ENCODE results near the gene FOXF2. TPM values are rescaled to one million over a fixed set of nuclear protein-coding genes. Genes with fewer than 3 reads are reported as not detected.

FOXF2 gene
- total and polyA plus RNA-seq, 2 donors (not counting 3 experiments of a cell fraction or from before 2014, with no cell fraction given): not detected

GRCh38 chr6:1423578-1423977 lies 34.2 kb downstream of the FOXF2 start:
- FAIRE-seq (no peak), DNase-seq (ENCODE audit: low read depth, low spot score) (no peak)
- H3K4me3 ChIP-seq (replicated peaks in 1 of 3; ENCODE audit: insufficient read depth in 1 of 3, low read depth in 1 of 3, low read length in 3 of 3): no peak overlapping the region
- dilution Hi-C loops (cut with MboI; ENCODE audit: extremely low pct_ligation_motif_present, low sequenced_read_pairs): no loop called here
- intact Hi-C loops (cut with micrococcal nuclease): no loop called here
- no peaks in the 10 kb centered on the region for H3K36me3 ChIP-seq (ENCODE audit: control insufficient read depth in 2 of 2, extremely low read depth in 1 of 2, insufficient read depth in 2 of 2, low read length in 2 of 2)
- BruUV-seq (replicated peaks): no TSS peak
- H3K79me2 ChIP-seq (ENCODE audit: control insufficient read depth, insufficient read depth, low read length): no peaks in the 10 kb centered on the region
- H4K20me1 ChIP-seq (replicated peaks; ENCODE audit: control insufficient read depth, extremely low read depth, insufficient read depth, low read length): no peaks in the 10 kb centered on the region
- TF ChIP-seq GATA2 (IDR thresholded peaks at IDR 0.05; ENCODE audit: insufficient read depth, insufficient read length, low read depth, low read length) (no peak), MYC (IDR thresholded peaks at IDR 0.05; ENCODE audit: low read depth, low read length) (no peak), EZH2 (IDR thresholded peaks at IDR 0.05; ENCODE audit: borderline replicate concordance, low read depth, low read length, severe bottlenecking) (no peak), MAX (IDR thresholded peaks at IDR 0.05; ENCODE audit: insufficient read depth, insufficient read length) (no peak), JUN (IDR thresholded peaks at IDR 0.05; ENCODE audit: borderline replicate concordance, insufficient read depth, insufficient read length, low read depth) (no peak)
- no peak overlapping the region for H2AFZ ChIP-seq (ENCODE audit: low read depth, low read length)
- no peak overlapping the region for H3K27ac ChIP-seq (ENCODE audit: insufficient read depth, low read depth, low read length)
- ChIA-PET POLR2A (no interaction called here), CTCF (interaction anchor here (1.0 to 4.7 kb wide), 3 partner anchors 13 to 831 kb away, joined by 6 to 46 read pairs (median 10); no protein-coding TSS in a partner anchor)
- no peaks in the 10 kb centered on the region for H3K27me3 ChIP-seq (ENCODE audit: control insufficient read depth in 2 of 2, insufficient read depth in 2 of 2, low read length in 2 of 2)
- H3K9me1 ChIP-seq (replicated peaks; ENCODE audit: control insufficient read depth, extremely low read depth, insufficient read depth, low read length): no peaks in the 10 kb centered on the region
- no peaks in the 10 kb centered on the region for H3K9me3 ChIP-seq (replicated peaks; ENCODE audit: control insufficient read depth, insufficient read depth, low read length)
- no peak overlapping the region for H3K4me2 ChIP-seq (ENCODE audit: insufficient read depth, low read length)
- H3K4me1 ChIP-seq (ENCODE audit: control insufficient read depth, extremely low read depth, insufficient read depth, low read length): no peaks in the 10 kb centered on the region
- no peak overlapping the region for H3K9ac ChIP-seq (replicated peaks; ENCODE audit: extremely low read depth, insufficient read depth, low read length)

- Histone ChIP-seq H3K4me1 (ENCODE audit: control insufficient read depth, extremely low read depth, insufficient read depth, low read length) (no peaks in the 10 kb centered on the region), H2AFZ (ENCODE audit: low read depth, low read length) (no peak overlapping the region), H3K4me2 (ENCODE audit: insufficient read depth, low read length) (no peak overlapping the region), H3K9me3 (replicated peaks; ENCODE audit: control insufficient read depth, insufficient read depth, low read length) (no peaks in the 10 kb centered on the region), H3K79me2 (ENCODE audit: control insufficient read depth, insufficient read depth, low read length) (no peaks in the 10 kb centered on the region), H3K9me1 (replicated peaks; ENCODE audit: control insufficient read depth, extremely low read depth, insufficient read depth, low read length) (no peaks in the 10 kb centered on the region), H3K4me3 (replicated peaks in 1 of 3; ENCODE audit: insufficient read depth in 1 of 3, low read depth in 1 of 3, low read length in 3 of 3) (no peak overlapping the region), H3K27ac (ENCODE audit: insufficient read depth, low read depth, low read length) (no peak overlapping the region), H3K27me3 (ENCODE audit: control insufficient read depth in 2 of 2, insufficient read depth in 2 of 2, low read length in 2 of 2) (no peaks in the 10 kb centered on the region), H3K36me3 (ENCODE audit: control insufficient read depth in 2 of 2, extremely low read depth in 1 of 2, insufficient read depth in 2 of 2, low read length in 2 of 2) (no peaks in the 10 kb centered on the region), H4K20me1 (replicated peaks; ENCODE audit: control insufficient read depth, extremely low read depth, insufficient read depth, low read length) (no peaks in the 10 kb centered on the region), H3K9ac (replicated peaks; ENCODE audit: extremely low read depth, insufficient read depth, low read length) (no peak overlapping the region)
- no TSS peak for BruUV-seq (replicated peaks)
- intact Hi-C loops (cut with micrococcal nuclease): no loop called here
- DNase-seq (ENCODE audit: low read depth, low spot score): peak; percentile 45
- CTCF ChIA-PET: interaction anchor here (0.7 to 4.7 kb wide), 7 partner anchors 12 to 831 kb away, joined by 3 to 46 read pairs (median 6); no protein-coding TSS in a partner anchor
- POLR2A ChIA-PET: no interaction called here
- dilution Hi-C loops (cut with MboI; ENCODE audit: extremely low pct_ligation_motif_present, low sequenced_read_pairs): no loop called here
- no peak for TF ChIP-seq POLR2A (IDR thresholded peaks at IDR 0.05; ENCODE audit: low read depth, low read length)
- no peak for TF ChIP-seq MYC (IDR thresholded peaks at IDR 0.05; ENCODE audit: low read depth, low read length)
- TF ChIP-seq JUN (IDR thresholded peaks at IDR 0.05; ENCODE audit: borderline replicate concordance, insufficient read depth, insufficient read length, low read depth): no peak
- TF ChIP-seq CTCF (IDR thresholded peaks at IDR 0.05; ENCODE audit: extremely low read depth in 1 of 2, insufficient read depth in 1 of 2, low read depth in 1 of 2, low read length in 2 of 2): peak; percentile 47 to 71
- TF ChIP-seq EZH2 (IDR thresholded peaks at IDR 0.05; ENCODE audit: borderline replicate concordance, low read depth, low read length, severe bottlenecking): no peak
- no peak for TF ChIP-seq MAX (IDR thresholded peaks at IDR 0.05; ENCODE audit: insufficient read depth, insufficient read length)
- TF ChIP-seq GATA2 (IDR thresholded peaks at IDR 0.05; ENCODE audit: insufficient read depth, insufficient read length, low read depth, low read length): no peak
- no peak for FAIRE-seq
These were observed 35.0 kb downstream of the FOXF2 start for GRCh38 chr6:1424306-1424927.
